ENCODE measurements around the gene PTPRT.

The PTPRT gene

GRCh38 chr20:42093542-42094440 lies 1095.9 kb downstream of the PTPRT start:
- no peaks in the 10 kb centered on the region for H3K9me3 ChIP-seq
- TF ChIP-seq CTCF (IDR thresholded peaks at IDR 0.05) = no peak
- no peaks in the 10 kb centered on the region for H3K36me3 ChIP-seq
- H3K4me1 ChIP-seq = no peaks in the 10 kb centered on the region
- no peaks in the 10 kb centered on the region for H3K27me3 ChIP-seq
- intact Hi-C loops (cut with DNase I; ENCODE audit: low total_unique reads) = no loop called here
- H3K27ac ChIP-seq = no peak overlapping the region
- no peak for DNase-seq
- no peak overlapping the region for H3K4me3 ChIP-seq

GRCh38 chr20:42093041-42093440 lies 1096.7 kb downstream of the PTPRT start:
- Histone ChIP-seq H3K4me1 (no peaks in the 10 kb centered on the region), H3K27ac (no peak overlapping the region), H3K27me3 (no peaks in the 10 kb centered on the region), H3K36me3 (no peaks in the 10 kb centered on the region), H3K4me3 (no peak overlapping the region), H3K9me3 (no peaks in the 10 kb centered on the region)
- no peak for TF ChIP-seq CTCF (IDR thresholded peaks at IDR 0.05)
- intact Hi-C loops (cut with DNase I; ENCODE audit: low total_unique reads) = no loop called here
- DNase-seq = no peak

GRCh38 chr20:42085366-42085765 lies 1104.3 kb downstream of the PTPRT start:
- Histone ChIP-seq H3K9me3 (no peaks in the 10 kb centered on the region), H3K4me3 (no peak overlapping the region), H3K4me1 (no peaks in the 10 kb centered on the region), H3K36me3 (no peaks in the 10 kb centered on the region), H3K27ac (no peak overlapping the region), H3K27me3 (no peaks in the 10 kb centered on the region)
- TF ChIP-seq CTCF (IDR thresholded peaks at IDR 0.05) = no peak
- intact Hi-C loops (cut with DNase I; ENCODE audit: low total_unique reads) = no loop called here
- DNase-seq = no peak

GRCh38 chr20:42083280-42083679 lies 1106.4 kb downstream of the PTPRT start:
- H3K4me3 ChIP-seq = no peak overlapping the region
- intact Hi-C loops (cut with DNase I; ENCODE audit: low total_unique reads) = no loop called here
- H3K27me3 ChIP-seq = no peaks in the 10 kb centered on the region
- H3K4me1 ChIP-seq = no peaks in the 10 kb centered on the region
- H3K36me3 ChIP-seq = no peaks in the 10 kb centered on the region
- no peaks in the 10 kb centered on the region for H3K9me3 ChIP-seq
- H3K27ac ChIP-seq = no peak overlapping the region
- TF ChIP-seq CTCF (IDR thresholded peaks at IDR 0.05) = no peak
- DNase-seq = no peak

GRCh38 chr20:42082611-42083010 lies 1107.1 kb downstream of the PTPRT start:
- Histone ChIP-seq H3K4me1 (no peaks in the 10 kb centered on the region), H3K9me3 (no peaks in the 10 kb centered on the region), H3K27me3 (no peaks in the 10 kb centered on the region), H3K36me3 (no peaks in the 10 kb centered on the region), H3K27ac (no peak overlapping the region), H3K4me3 (no peak overlapping the region)
- intact Hi-C loops (cut with DNase I; ENCODE audit: low total_unique reads) = no loop called here
- no peak for TF ChIP-seq CTCF (IDR thresholded peaks at IDR 0.05)
- peak in 1 of 2 donors; percentile 55 for DNase-seq
